Non-pigmented ciliary epithelial cell (primary cell): Measurements from ENCODE around the gene TNIP3.
"Not testable (repeated sequence)": the region's sequence is repeated elsewhere in the genome, so short reads cannot be mapped to it uniquely, and the experiment has no call there.

Experiments used
- DNase-seq: peaks from one replicate; pipeline ENCODE4 v3.0.0-alpha.2; 2010; ENCODE audit warnings: low read depth

The TNIP3 gene

GRCh38 chr4:121177246-121178137 is 13.4 kb upstream of the TNIP3 start:
- no peak for DNase-seq

- DNase-seq, result no peak
Observed at GRCh38 chr4:121176082-121176934, 12.2 kb upstream of the TNIP3 start.

DNA sequence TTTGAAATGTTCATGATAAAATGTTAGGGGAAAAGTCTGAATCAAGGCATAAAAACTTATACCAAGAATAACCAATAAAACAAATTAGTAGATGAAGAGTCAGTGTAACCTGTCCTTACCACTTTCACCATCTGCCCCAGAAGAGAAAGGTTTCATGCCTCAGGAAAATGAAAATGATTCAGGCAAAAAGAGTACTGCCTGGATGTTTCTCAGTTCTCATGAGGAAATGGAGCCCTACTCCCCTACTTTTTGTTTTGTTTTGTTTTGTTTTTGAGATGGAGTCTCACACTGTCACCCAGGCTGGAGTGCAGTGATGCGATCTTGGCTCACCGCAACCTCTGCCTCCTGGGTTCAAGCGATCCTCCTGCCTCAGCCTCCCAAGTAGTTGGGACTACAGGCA is 7.4 kb upstream of the TNIP3 start:
- not testable (repeated sequence) for DNase-seq

- DNase-seq, result no peak
Observed at GRCh38 chr4:121168446-121169281, 4.5 kb upstream of the TNIP3 start.

- DNase-seq, result no peak
Observed at GRCh38 chr4:121166976-121167375, 2.9 kb upstream of the TNIP3 start.

GRCh38 chr4:121165206-121165605 is 1.1 kb upstream of the TNIP3 start:
- DNase-seq, result no peak

- DNase-seq, result no peak
Observed at GRCh38 chr4:121156822-121157769, 7.0 kb downstream of the TNIP3 start.

DNA sequence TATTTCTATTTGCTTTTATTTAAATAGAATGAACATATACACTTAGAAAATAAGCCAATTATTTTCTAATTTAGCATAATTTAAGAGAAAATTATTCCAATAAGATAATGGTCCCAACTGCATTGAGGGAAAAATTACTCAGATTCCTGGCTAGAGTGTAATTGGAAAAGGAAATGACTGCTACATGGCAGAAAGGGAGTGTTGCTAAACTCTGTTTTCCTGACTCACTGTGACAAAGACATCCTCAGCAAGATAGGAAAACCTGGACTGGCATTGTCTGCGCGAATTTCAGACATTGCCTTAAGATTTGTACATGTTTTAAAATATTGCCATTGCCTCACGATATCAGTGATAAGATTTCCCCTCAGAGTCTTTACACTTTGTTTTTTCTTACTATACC is 8.2 kb downstream of the TNIP3 start:
- peak; percentile 67 for DNase-seq

DNA sequence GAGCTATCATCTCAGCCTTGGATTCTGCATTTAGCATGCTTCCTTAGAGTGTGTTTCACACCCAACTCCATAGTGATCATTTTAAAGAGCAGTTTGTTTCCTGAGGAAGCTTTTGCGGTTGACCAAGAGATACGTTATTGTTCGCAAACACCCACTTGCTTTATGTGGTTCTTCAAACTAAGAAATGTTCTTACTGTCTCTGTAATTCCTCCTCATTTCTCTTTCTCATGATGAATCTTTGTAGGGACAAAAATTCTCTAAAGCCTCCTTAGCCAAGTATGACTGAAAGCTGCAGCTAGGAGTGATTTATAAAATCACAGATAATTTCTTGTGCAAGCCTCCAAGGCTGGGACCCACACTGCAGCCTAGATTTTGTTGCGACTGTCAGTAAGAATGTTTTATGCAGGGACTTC is 10.0 kb downstream of the TNIP3 start:
- DNase-seq, result no peak

DNA sequence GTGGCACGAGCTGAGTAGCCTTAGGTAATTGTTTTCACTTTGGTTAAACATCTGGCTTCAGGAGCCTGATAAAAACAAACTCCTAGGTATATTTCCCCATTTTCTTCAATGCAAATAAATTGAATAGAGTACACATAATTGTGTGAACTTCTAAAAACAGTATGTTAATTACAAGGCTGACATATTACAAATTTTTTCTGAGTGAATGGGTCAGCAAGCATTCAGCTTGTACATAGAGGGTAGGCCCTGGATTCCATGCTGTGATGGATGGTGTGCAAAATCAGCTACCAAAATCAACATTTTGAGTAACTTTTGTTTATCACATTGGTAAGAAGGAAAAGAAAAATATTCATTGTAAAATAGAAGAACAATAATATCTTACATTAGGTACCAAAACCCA is 12.2 kb downstream of the TNIP3 start:
- no peak for DNase-seq

- no peak for DNase-seq
Observed at GRCh38 chr4:121150486-121150885, 13.6 kb downstream of the TNIP3 start.

DNA sequence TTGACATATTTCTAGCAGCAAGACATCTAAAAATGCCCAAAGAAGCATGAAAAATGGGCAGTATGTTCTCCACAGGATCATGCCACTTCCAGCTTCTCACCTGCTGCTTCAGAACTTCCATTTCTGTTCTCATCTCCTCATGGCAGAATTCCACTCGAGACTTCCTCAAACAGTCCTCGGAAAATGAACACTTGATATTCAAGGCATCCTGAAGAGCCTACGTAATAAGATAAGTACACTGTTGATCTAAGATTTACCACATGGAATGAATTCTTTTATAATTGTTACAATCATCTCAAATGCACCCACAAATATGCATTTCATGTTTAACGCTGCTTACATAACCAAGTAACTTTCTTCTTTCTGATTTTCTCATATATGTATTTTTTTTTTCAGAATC is 14.1 kb downstream of the TNIP3 start:
- DNase-seq, result no peak

GRCh38 chr4:121148621-121149020 is 15.5 kb downstream of the TNIP3 start:
- no peak for DNase-seq

- no peak for DNase-seq
Observed at GRCh38 chr4:121148000-121148399, 16.1 kb downstream of the TNIP3 start.

DNA sequence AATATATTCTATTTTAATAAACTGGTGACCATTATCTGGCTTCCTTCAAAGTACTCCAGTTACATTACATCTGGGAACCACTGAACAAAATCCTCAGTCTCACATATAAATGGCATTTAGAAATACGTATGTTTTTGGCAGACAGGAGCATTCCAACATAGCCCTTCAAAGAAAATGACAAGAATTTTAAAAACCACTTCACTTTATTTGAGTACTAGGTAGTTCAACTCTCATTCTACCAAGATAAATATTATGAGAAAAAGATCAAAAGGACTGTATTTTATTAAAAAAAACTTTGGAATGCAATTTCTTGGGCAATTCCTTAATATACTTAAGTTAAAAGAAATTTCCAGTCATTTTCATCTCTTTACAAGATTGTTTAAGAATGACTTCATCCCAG is 17.6 kb downstream of the TNIP3 start:
- DNase-seq, result no peak

DNA sequence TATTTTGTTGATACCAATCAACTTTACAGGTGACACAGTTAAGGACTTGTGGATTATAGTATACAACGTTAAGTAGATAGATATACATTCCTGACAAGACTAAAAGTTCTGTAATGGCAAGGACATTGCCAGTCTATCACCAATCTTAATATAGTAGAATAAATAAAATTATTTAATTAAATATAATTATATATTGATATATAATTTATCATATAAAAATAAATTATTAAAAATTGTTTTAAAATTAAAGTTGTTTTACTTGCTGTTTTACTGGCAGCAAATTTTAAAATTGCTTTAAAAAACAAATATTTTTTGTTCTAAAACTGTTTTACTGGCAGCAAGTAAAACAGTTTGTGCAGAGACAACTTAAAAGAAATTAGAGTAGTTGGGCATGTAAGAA is 18.7 kb downstream of the TNIP3 start:
- no peak for DNase-seq

DNA sequence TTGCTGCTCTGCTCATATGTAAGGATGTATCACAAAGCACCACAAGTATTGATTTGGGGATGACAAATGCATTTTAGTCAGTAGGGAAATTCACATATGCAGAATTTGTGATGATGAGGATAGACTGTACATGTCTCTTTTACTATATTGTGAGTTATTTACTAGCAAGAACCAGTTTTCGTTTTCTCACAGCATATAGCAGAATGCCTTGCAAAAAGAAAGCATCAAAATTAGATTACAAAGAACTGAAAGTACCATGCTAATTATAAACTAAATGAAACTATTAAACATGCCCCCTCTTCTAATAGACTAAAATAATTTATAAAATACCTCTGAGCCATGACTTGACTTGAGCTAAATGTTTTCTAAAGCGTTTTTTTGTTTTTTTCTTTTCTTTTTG is 20.1 kb downstream of the TNIP3 start:
- no peak for DNase-seq

DNA sequence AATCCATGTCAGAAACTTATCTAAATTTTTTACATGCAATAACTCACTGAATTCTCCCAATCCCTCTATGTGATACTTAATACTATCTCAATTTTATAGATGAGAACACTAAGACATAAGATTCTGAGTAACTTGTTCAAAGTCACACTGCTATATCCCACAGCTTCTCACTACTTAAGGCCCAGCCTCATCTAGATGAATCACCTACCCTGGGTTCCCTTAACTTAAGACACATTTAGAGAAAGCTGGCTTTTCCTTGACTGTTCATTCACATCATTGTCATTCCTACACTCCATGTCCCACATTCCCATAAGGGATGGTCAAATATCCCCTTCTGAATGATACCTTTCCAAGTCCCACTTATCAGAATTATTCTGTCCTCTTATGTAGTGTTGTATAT is 21.0 kb downstream of the TNIP3 start:
- no peak for DNase-seq

GRCh38 chr4:121140716-121141460 is 23.2 kb downstream of the TNIP3 start:
- DNase-seq, result peak; percentile 38

DNA sequence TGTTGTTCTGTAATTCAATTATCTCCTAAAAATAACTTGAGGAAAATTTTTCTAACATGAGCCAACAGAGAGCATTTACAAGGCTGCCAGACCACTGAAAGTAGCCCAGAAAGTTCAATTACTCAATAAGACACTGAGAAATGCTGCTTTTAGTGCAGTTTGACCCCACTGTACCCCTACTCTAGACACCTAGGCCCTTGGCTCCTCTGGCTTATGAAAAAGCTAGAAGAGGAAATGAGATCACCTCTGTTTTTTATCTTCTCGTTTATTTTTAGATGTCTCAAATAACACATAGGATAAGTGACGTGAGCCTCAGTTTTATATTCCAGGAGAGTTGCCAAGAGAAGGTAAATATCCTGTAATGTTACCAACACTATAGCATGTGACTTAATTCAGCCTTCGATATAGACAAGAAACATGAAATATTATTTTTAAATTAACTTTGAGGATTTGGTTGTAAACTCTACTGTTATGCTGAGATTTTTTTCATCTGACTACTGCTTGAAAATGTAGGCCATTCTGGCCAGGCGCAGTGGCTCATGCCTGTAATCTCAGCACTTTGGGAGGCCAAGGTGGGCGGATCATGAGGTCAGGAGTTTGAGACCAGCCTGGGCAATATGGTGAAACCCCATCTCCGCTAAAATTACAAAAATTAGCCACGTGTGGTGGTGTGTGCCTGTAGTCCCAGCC is 24.4 kb downstream of the TNIP3 start:
- peak; percentile 56 for DNase-seq
